ENCODE data around the gene RUSF1. TPM values are rescaled to one million over a fixed set of nuclear protein-coding genes. Genes with fewer than 3 reads are reported as not detected.

Gene RUSF1
- total RNA-seq, 2 donors from 2014 or later, result 45.4 to 50.8 TPM

GRCh38 chr16:31487720-31488467 is 20.3 kb downstream of the RUSF1 start:
- H3K4me3 ChIP-seq (ENCODE audit: low read length), result peak overlapping the region; percentile 81
- H3K4me3 Mint-ChIP-seq, result peak overlapping the region; percentile 62
- no peak for TF ChIP-seq CTCF (conservative IDR thresholded peaks at IDR 0.05)
- peak overlapping the region; percentile 6 for H3K9ac ChIP-seq (ENCODE audit: extremely low read depth, low read length, poor library complexity, severe bottlenecking)
- H3K36me3 ChIP-seq (ENCODE audit: control insufficient read depth, insufficient read depth, low read length), result no peaks in the 10 kb centered on the region
- peaks cover 48% of the 10 kb centered on the region for H3K27me3 ChIP-seq (ENCODE audit: control insufficient read depth, insufficient read depth, low read length, poor library complexity, severe bottlenecking)
- no peaks in the 10 kb centered on the region for H3K4me1 ChIP-seq (ENCODE audit: control insufficient read depth, insufficient read depth, low read length)
- H3K27ac ChIP-seq (ENCODE audit: low read depth, low read length), result no peak overlapping the region
- peaks cover 64% of the 10 kb centered on the region for H3K27me3 Mint-ChIP-seq (ENCODE audit: insufficient read depth)
- WGBS, 2 experiments (ENCODE audit: insufficient coverage in 1 of 2, insufficient read length in 1 of 2), result 2 to 5% methylated on average over 23 to 60 of the region's 60 CpGs
- H3K27ac Mint-ChIP-seq, result no peak overlapping the region
- peak; percentile 89 for DNase-seq
- H3K9me3 Mint-ChIP-seq, result no peaks in the 10 kb centered on the region
- no peaks in the 10 kb centered on the region for H3K9me3 ChIP-seq (ENCODE audit: control insufficient read depth, low read length)
- peaks cover 11% of the 10 kb centered on the region for H3K4me1 Mint-ChIP-seq
- peaks cover 28% of the 10 kb centered on the region for H3K36me3 Mint-ChIP-seq (ENCODE audit: low read depth)

- no peak for DNase-seq
- Histone ChIP-seq H3K4me1 (ENCODE audit: control insufficient read depth, insufficient read depth, low read length) (no peaks in the 10 kb centered on the region), H3K9me3 (ENCODE audit: control insufficient read depth, low read length) (no peaks in the 10 kb centered on the region), H3K9ac (ENCODE audit: extremely low read depth, low read length, poor library complexity, severe bottlenecking) (no peak overlapping the region), H3K36me3 (ENCODE audit: control insufficient read depth, insufficient read depth, low read length) (no peaks in the 10 kb centered on the region), H3K4me3 (ENCODE audit: low read length) (peak overlapping the region; percentile 81), H3K27ac (ENCODE audit: low read depth, low read length) (no peak overlapping the region), H3K27me3 (ENCODE audit: control insufficient read depth, insufficient read depth, low read length, poor library complexity, severe bottlenecking) (peaks cover 54% of the 10 kb centered on the region)
- Mint-ChIP-seq H3K4me3 (peak overlapping the region; percentile 62), H3K27me3 (ENCODE audit: insufficient read depth) (peaks cover 71% of the 10 kb centered on the region), H3K9me3 (no peaks in the 10 kb centered on the region), H3K4me1 (peaks cover 11% of the 10 kb centered on the region), H3K27ac (no peak overlapping the region), H3K36me3 (ENCODE audit: low read depth) (peaks cover 21% of the 10 kb centered on the region)
- no peak for TF ChIP-seq CTCF (conservative IDR thresholded peaks at IDR 0.05)
- 16 to 18% methylated on average over 23 to 48 of the region's 48 CpGs for WGBS, 2 experiments (ENCODE audit: insufficient coverage in 1 of 2, insufficient read length in 1 of 2)
Observed at GRCh38 chr16:31487071-31487719, 21.0 kb downstream of the RUSF1 start.

- peaks cover 55% of the 10 kb centered on the region for H3K27me3 ChIP-seq (ENCODE audit: control insufficient read depth, insufficient read depth, low read length, poor library complexity, severe bottlenecking)
- Mint-ChIP-seq H3K4me1 (peaks cover 11% of the 10 kb centered on the region), H3K4me3 (no peak overlapping the region), H3K9me3 (no peaks in the 10 kb centered on the region), H3K27me3 (ENCODE audit: insufficient read depth) (peaks cover 81% of the 10 kb centered on the region), H3K27ac (no peak overlapping the region), H3K36me3 (ENCODE audit: low read depth) (peaks cover 12% of the 10 kb centered on the region)
- 89 to 94% methylated on average over 4 to 5 of the region's 5 CpGs for WGBS, 2 experiments (ENCODE audit: insufficient coverage in 1 of 2, insufficient read length in 1 of 2)
- no peaks in the 10 kb centered on the region for H3K4me1 ChIP-seq (ENCODE audit: control insufficient read depth, insufficient read depth, low read length)
- no peak for DNase-seq
- no peak overlapping the region for H3K27ac ChIP-seq (ENCODE audit: low read depth, low read length)
- H3K9ac ChIP-seq (ENCODE audit: extremely low read depth, low read length, poor library complexity, severe bottlenecking), result no peak overlapping the region
- no peak for TF ChIP-seq CTCF (conservative IDR thresholded peaks at IDR 0.05)
- H3K4me3 ChIP-seq (ENCODE audit: low read length), result no peak overlapping the region
- no peaks in the 10 kb centered on the region for H3K36me3 ChIP-seq (ENCODE audit: control insufficient read depth, insufficient read depth, low read length)
- H3K9me3 ChIP-seq (ENCODE audit: control insufficient read depth, low read length), result no peaks in the 10 kb centered on the region
Observed at GRCh38 chr16:31486045-31486444, 22.1 kb downstream of the RUSF1 start.

Measured in endodermal cell (in vitro differentiated cells).